Measurements from ENCODE around the gene NLGN3.

NLGN3 gene

DNA sequence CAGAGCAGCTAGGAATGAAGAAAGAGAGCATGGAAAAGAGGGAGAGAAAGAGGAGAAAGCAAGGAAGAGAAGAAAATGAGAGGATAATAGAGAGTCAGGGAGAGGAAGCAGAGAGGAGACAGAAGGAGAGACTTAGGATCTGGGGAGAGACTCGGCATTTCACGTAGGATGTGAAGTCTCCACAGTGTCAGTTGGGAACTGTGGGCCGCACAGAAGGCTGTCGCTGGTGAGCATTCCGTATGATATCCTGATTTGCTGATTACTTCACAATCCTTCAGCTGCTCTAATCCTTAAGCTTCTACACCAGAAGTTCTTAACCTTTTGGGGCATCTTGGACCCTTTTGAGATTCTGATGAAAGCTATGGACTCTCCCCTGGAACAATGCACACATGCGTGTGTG lies 14.0 kb downstream of the NLGN3 start:
- H3K27me3 ChIP-seq (replicated peaks; ENCODE audit: control insufficient read depth, insufficient read depth, low read length): peaks cover 41% of the 10 kb centered on the region
- H3K9me3 ChIP-seq (ENCODE audit: control insufficient read depth, low read length): no peaks in the 10 kb centered on the region
- no peak overlapping the region for H3K9ac ChIP-seq (ENCODE audit: low read length)
- H3K4me1 ChIP-seq (ENCODE audit: control insufficient read depth, insufficient read depth, low read length): no peaks in the 10 kb centered on the region
- no peaks in the 10 kb centered on the region for H3K36me3 ChIP-seq (ENCODE audit: control insufficient read depth, insufficient read depth, low read length, severe bottlenecking)
- no peak for DNase-seq (ENCODE audit: low read depth)
- H3K4me3 ChIP-seq (ENCODE audit: low read length): no peak overlapping the region

- Histone ChIP-seq H3K9me3 (ENCODE audit: control insufficient read depth, low read length) (no peaks in the 10 kb centered on the region), H3K36me3 (ENCODE audit: control insufficient read depth, insufficient read depth, low read length, severe bottlenecking) (no peaks in the 10 kb centered on the region), H3K4me3 (ENCODE audit: low read length) (no peak overlapping the region), H3K4me1 (ENCODE audit: control insufficient read depth, insufficient read depth, low read length) (no peaks in the 10 kb centered on the region), H3K9ac (ENCODE audit: low read length) (no peak overlapping the region), H3K27me3 (replicated peaks; ENCODE audit: control insufficient read depth, insufficient read depth, low read length) (peaks cover 39% of the 10 kb centered on the region)
- no peak for DNase-seq (ENCODE audit: low read depth)
These were observed 14.7 kb downstream of the NLGN3 start for GRCh38 chrX:71159335-71159734.

DNA sequence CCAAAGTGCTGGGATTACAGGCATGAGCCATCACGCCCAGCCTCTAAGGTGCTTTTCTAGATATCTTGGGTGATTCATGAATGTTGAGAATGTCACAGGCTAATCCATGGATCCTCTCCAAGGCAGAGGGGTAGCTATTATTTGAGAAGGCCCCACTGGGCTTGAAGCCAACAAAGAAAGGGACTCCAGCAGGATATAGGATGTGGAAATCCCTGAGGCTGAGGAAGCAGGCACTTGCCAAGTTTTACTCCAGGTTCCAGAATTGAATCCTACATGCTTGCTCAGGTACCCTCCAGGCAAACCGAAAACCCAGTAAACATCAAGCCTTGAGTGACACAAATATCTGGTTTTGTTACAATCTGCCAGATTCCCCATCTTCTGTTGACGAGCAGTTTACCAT lies 15.8 kb downstream of the NLGN3 start:
- Histone ChIP-seq H3K9ac (ENCODE audit: low read length) (no peak overlapping the region), H3K4me3 (ENCODE audit: low read length) (no peak overlapping the region), H3K27me3 (replicated peaks; ENCODE audit: control insufficient read depth, insufficient read depth, low read length) (peaks cover 39% of the 10 kb centered on the region), H3K4me1 (ENCODE audit: control insufficient read depth, insufficient read depth, low read length) (no peaks in the 10 kb centered on the region), H3K9me3 (ENCODE audit: control insufficient read depth, low read length) (no peaks in the 10 kb centered on the region), H3K36me3 (ENCODE audit: control insufficient read depth, insufficient read depth, low read length, severe bottlenecking) (no peaks in the 10 kb centered on the region)
- no peak for DNase-seq (ENCODE audit: low read depth)

DNA sequence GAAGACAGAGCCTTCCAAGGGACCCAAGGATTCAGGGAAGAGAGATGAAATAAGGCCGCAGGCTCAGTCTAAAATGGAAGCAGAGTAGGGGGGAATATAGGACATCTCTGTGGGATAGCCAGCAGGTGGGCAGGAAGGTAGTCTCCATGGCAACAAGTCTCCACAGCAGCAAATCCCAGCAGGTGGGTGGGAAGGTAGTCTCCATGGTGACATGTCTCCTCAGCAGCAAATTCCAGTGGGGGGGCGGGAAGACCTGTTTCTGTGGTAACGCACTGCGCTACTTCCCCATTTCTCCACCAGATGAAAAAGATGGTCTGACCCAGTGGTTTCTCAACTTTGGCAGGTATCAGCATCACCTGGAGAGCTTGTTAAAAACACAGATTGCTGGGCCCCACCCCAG lies 18.3 kb downstream of the NLGN3 start:
- no peak overlapping the region for H3K4me3 ChIP-seq (ENCODE audit: low read length)
- peaks cover 28% of the 10 kb centered on the region for H3K27me3 ChIP-seq (replicated peaks; ENCODE audit: control insufficient read depth, insufficient read depth, low read length)
- no peaks in the 10 kb centered on the region for H3K9me3 ChIP-seq (ENCODE audit: control insufficient read depth, low read length)
- no peaks in the 10 kb centered on the region for H3K4me1 ChIP-seq (ENCODE audit: control insufficient read depth, insufficient read depth, low read length)
- H3K36me3 ChIP-seq (ENCODE audit: control insufficient read depth, insufficient read depth, low read length, severe bottlenecking): no peaks in the 10 kb centered on the region
- no peak for DNase-seq (ENCODE audit: low read depth)
- no peak overlapping the region for H3K9ac ChIP-seq (ENCODE audit: low read length)

GRCh38 chrX:71164071-71164470 lies 19.4 kb downstream of the NLGN3 start:
- no peak overlapping the region for H3K9ac ChIP-seq (ENCODE audit: low read length)
- H3K4me1 ChIP-seq (ENCODE audit: control insufficient read depth, insufficient read depth, low read length): no peaks in the 10 kb centered on the region
- no peak overlapping the region for H3K4me3 ChIP-seq (ENCODE audit: low read length)
- H3K9me3 ChIP-seq (ENCODE audit: control insufficient read depth, low read length): no peaks in the 10 kb centered on the region
- peaks cover 23% of the 10 kb centered on the region for H3K27me3 ChIP-seq (replicated peaks; ENCODE audit: control insufficient read depth, insufficient read depth, low read length)
- H3K36me3 ChIP-seq (ENCODE audit: control insufficient read depth, insufficient read depth, low read length, severe bottlenecking): no peaks in the 10 kb centered on the region
- no peak for DNase-seq (ENCODE audit: low read depth)

DNA sequence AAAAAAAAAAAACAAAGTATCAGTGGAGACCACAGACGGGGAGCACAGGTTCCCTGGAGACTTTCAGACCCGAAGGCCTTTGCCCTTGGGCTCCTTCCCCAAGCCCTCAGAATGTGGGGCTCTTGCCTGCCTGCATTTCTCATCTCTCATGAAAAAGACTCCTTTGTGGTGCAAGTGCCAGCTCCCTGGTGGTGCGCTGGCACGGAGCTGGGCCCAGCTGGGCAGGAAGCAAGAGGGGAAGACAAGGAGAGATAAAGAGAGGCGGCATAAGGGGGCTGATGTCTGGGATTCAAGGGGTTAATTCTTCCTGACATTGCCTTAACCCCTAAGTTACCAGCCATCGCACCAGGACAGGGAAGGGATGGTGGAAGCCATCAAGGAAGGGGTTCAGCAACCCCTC lies 21.8 kb downstream of the NLGN3 start:
- Histone ChIP-seq H3K4me3 (ENCODE audit: low read length) (no peak overlapping the region), H3K27me3 (replicated peaks; ENCODE audit: control insufficient read depth, insufficient read depth, low read length) (peaks cover 25% of the 10 kb centered on the region), H3K4me1 (ENCODE audit: control insufficient read depth, insufficient read depth, low read length) (no peaks in the 10 kb centered on the region), H3K36me3 (ENCODE audit: control insufficient read depth, insufficient read depth, low read length, severe bottlenecking) (no peaks in the 10 kb centered on the region), H3K9ac (ENCODE audit: low read length) (no peak overlapping the region), H3K9me3 (ENCODE audit: control insufficient read depth, low read length) (no peaks in the 10 kb centered on the region)
- DNase-seq (ENCODE audit: low read depth): no peak

GRCh38 chrX:71167031-71167781 lies 22.6 kb downstream of the NLGN3 start:
- DNase-seq (ENCODE audit: low read depth): no peak
- Histone ChIP-seq H3K4me1 (ENCODE audit: control insufficient read depth, insufficient read depth, low read length) (no peaks in the 10 kb centered on the region), H3K4me3 (ENCODE audit: low read length) (no peak overlapping the region), H3K27me3 (replicated peaks; ENCODE audit: control insufficient read depth, insufficient read depth, low read length) (peaks cover 23% of the 10 kb centered on the region), H3K9me3 (ENCODE audit: control insufficient read depth, low read length) (no peaks in the 10 kb centered on the region), H3K9ac (ENCODE audit: low read length) (no peak overlapping the region), H3K36me3 (ENCODE audit: control insufficient read depth, insufficient read depth, low read length, severe bottlenecking) (no peaks in the 10 kb centered on the region)

DNA sequence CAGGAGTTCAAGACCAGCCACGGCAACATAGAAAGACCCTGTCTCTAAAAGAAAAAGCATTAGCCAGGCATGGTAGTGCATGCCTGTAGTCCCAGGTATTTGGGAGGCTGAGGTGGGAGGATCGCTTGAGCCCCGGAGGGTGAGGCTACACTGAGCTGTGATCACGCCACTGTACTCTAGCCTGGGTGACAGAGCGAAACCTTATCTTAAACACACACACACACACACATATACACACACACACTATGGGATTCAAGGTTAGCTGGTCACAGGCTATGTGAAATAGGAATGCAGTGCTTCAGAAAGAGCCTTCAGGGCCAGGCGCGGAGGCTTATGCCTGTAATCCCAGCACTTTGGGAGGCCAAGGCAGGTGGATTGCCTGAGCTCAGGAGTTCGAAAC lies 23.5 kb downstream of the NLGN3 start:
- Histone ChIP-seq H3K4me1 (ENCODE audit: control insufficient read depth, insufficient read depth, low read length) (no peaks in the 10 kb centered on the region), H3K4me3 (ENCODE audit: low read length) (no peak overlapping the region), H3K36me3 (ENCODE audit: control insufficient read depth, insufficient read depth, low read length, severe bottlenecking) (no peaks in the 10 kb centered on the region), H3K27me3 (replicated peaks; ENCODE audit: control insufficient read depth, insufficient read depth, low read length) (peaks cover 19% of the 10 kb centered on the region), H3K9me3 (ENCODE audit: control insufficient read depth, low read length) (no peaks in the 10 kb centered on the region), H3K9ac (ENCODE audit: low read length) (no peak overlapping the region)
- DNase-seq (ENCODE audit: low read depth): no peak

DNA sequence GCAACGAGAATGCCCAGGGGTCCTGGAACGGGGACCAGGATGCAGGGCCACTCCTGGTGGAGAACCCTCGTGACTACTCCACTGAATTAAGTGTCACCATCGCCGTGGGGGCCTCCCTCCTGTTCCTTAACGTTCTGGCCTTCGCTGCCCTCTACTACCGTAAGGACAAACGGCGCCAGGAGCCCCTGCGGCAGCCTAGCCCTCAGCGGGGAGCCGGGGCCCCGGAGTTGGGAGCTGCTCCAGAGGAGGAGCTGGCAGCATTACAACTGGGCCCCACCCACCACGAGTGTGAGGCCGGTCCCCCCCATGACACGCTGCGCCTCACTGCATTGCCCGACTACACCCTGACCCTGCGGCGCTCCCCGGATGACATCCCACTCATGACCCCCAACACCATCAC lies 24.9 kb downstream of the NLGN3 start:
- DNase-seq (ENCODE audit: low read depth): no peak
- Histone ChIP-seq H3K36me3 (ENCODE audit: control insufficient read depth, insufficient read depth, low read length, severe bottlenecking) (no peaks in the 10 kb centered on the region), H3K27me3 (replicated peaks; ENCODE audit: control insufficient read depth, insufficient read depth, low read length) (peaks cover 13% of the 10 kb centered on the region), H3K9ac (ENCODE audit: low read length) (no peak overlapping the region), H3K4me1 (ENCODE audit: control insufficient read depth, insufficient read depth, low read length) (peaks cover 3% of the 10 kb centered on the region), H3K4me3 (ENCODE audit: low read length) (no peak overlapping the region), H3K9me3 (ENCODE audit: control insufficient read depth, low read length) (no peaks in the 10 kb centered on the region)

DNA sequence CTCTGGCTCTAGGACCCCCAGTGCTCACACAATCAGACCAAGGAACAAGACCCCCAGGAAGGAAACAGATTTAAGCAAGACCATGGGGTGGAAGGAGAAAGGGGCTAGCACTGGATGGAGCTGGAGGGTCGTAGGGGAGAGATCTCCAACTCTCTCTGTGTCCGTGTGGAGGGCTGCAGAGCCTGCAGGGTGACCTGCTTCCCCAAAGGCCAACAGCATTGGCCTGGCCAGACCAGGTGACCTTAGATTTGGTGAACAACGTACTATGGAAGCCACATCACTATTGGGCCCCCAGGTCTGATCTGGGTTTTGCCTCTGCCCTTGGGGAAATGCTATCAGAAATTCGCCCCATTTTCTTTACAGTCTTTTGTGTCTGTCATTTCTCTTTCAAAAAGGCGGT lies 26.0 kb downstream of the NLGN3 start:
- Histone ChIP-seq H3K4me1 (ENCODE audit: control insufficient read depth, insufficient read depth, low read length) (peaks cover 3% of the 10 kb centered on the region), H3K9me3 (ENCODE audit: control insufficient read depth, low read length) (no peaks in the 10 kb centered on the region), H3K36me3 (ENCODE audit: control insufficient read depth, insufficient read depth, low read length, severe bottlenecking) (no peaks in the 10 kb centered on the region), H3K27me3 (replicated peaks; ENCODE audit: control insufficient read depth, insufficient read depth, low read length) (peaks cover 10% of the 10 kb centered on the region), H3K9ac (ENCODE audit: low read length) (no peak overlapping the region), H3K4me3 (ENCODE audit: low read length) (no peak overlapping the region)
- DNase-seq (ENCODE audit: low read depth): no peak

GRCh38 chrX:71171110-71171801 lies 26.6 kb downstream of the NLGN3 start:
- Histone ChIP-seq H3K9me3 (ENCODE audit: control insufficient read depth, low read length) (no peaks in the 10 kb centered on the region), H3K4me3 (ENCODE audit: low read length) (no peak overlapping the region), H3K36me3 (ENCODE audit: control insufficient read depth, insufficient read depth, low read length, severe bottlenecking) (no peaks in the 10 kb centered on the region), H3K4me1 (ENCODE audit: control insufficient read depth, insufficient read depth, low read length) (peaks cover 3% of the 10 kb centered on the region), H3K9ac (ENCODE audit: low read length) (no peak overlapping the region), H3K27me3 (replicated peaks; ENCODE audit: control insufficient read depth, insufficient read depth, low read length) (peaks cover 10% of the 10 kb centered on the region)
- no peak for DNase-seq (ENCODE audit: low read depth)
